Measurements from ENCODE around the gene NAV2. TPM values are rescaled to one million over a fixed set of nuclear protein-coding genes. Genes with fewer than 3 reads are reported as not detected.
A peak's percentile ranks its signal among the peaks of the same experiment; 100 is the strongest.

Gene NAV2
- total RNA-seq, 1 experiment from 2014 or later = 23.3 TPM

DNA sequence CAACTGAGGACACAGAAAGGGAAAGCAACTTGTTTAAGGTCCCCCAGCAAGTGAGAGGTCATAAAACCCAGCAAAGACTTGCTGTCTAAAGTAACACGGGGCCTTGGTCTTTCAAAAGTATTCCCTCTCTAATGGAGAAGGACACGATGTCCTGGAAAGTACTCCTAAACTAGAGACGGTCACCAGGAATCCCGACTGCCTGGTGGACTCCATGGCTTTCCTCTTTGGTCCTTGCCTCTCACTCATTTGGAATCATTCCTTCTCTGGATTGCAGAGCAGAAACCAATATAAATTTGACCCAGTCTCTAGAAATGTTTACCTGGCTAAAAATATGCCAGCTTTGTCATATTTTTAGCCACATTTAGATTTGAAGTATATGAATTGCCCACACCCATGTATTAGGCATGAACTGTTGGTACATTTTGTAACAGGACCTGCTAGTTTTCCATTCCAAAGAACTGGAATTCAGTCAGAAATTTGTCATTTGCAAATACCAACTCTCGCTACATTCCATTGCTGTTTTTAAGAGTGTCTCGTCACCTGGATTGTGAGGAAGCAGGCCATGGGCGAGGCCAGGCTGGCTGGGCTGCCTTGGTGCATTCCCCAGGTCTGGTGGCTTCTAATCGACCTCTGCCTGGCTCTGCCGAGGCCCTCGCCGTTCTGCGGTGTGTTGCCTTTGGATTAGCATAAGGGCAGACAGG is 12.9 kb downstream of the NAV2 start:
- Histone ChIP-seq H3K4me1 (replicated peaks; ENCODE audit: insufficient read depth) (peaks cover 70% of the 10 kb centered on the region), H2AFZ (no peak overlapping the region), H3K9me2 (ENCODE audit: insufficient read depth) (no peaks in the 10 kb centered on the region), H3K27ac (peak overlapping the region; percentile 82), H3F3A (ENCODE audit: insufficient read depth, low read depth) (peaks cover 44% of the 10 kb centered on the region), H4K20me1 (ENCODE audit: insufficient read depth) (no peaks in the 10 kb centered on the region), H3K27me3 (ENCODE audit: insufficient read depth, low read depth) (no peaks in the 10 kb centered on the region), H3K79me2 (ENCODE audit: low read depth) (no peaks in the 10 kb centered on the region; the same call in 1 of the 2 replicates), H3K36me3 (ENCODE audit: low read depth) (no peaks in the 10 kb centered on the region), H3K4me3 (no peak overlapping the region), H3K4me2 (peak overlapping the region; percentile 43), H3K9me3 (ENCODE audit: insufficient read depth, low read depth) (no peaks in the 10 kb centered on the region)
- DNase-seq = peak; percentile 82 to 91
- TF ChIP-seq, protein P1, sequence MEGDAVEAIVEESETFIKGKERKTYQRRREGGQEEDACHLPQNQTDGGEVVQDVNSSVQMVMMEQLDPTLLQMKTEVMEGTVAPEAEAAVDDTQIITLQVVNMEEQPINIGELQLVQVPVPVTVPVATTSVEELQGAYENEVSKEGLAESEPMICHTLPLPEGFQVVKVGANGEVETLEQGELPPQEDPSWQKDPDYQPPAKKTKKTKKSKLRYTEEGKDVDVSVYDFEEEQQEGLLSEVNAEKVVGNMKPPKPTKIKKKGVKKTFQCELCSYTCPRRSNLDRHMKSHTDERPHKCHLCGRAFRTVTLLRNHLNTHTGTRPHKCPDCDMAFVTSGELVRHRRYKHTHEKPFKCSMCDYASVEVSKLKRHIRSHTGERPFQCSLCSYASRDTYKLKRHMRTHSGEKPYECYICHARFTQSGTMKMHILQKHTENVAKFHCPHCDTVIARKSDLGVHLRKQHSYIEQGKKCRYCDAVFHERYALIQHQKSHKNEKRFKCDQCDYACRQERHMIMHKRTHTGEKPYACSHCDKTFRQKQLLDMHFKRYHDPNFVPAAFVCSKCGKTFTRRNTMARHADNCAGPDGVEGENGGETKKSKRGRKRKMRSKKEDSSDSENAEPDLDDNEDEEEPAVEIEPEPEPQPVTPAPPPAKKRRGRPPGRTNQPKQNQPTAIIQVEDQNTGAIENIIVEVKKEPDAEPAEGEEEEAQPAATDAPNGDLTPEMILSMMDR (conservative IDR thresholded peaks at IDR 0.05) = no peak
- no peak for TF ChIP-seq EZH2 (IDR thresholded peaks at IDR 0.05; ENCODE audit: low read depth)
- POLR2A ChIA-PET (ENCODE audit: unreplicated experiment) = interaction anchor here (0.5 kb wide), 1 partner anchor 128 kb away, joined by 5 read pairs; no protein-coding TSS in a partner anchor
- no TSS peak for BruUV-seq (replicated peaks)
- intact Hi-C loops (cut with micrococcal nuclease; ENCODE audit: unreplicated experiment) = no loop called here
- CTCF ChIA-PET = no interaction called here

DNA sequence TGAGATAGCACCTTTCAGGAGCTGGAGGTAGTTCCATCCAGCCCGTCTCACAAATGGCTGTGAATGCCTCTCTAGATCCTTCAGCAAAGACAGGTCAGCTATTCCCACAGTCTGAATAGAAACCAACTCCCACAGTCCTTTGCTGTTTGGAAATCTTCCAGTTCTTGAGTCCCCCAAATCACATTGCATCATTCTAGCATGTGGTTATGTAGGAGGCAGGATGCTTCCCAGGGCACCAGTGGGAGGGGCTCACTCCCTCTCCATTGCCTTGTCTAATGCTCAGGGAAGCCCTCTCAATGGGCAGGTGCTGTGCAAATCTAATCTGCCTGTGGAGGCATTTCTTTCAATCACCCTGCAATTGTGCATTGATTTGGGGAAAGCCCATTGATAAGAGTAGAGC is 14.6 kb downstream of the NAV2 start:
- H3K79me2 ChIP-seq (ENCODE audit: low read depth) = no peaks in the 10 kb centered on the region; the same call in 1 of the 2 replicates
- H3F3A ChIP-seq (ENCODE audit: insufficient read depth, low read depth) = peaks cover 44% of the 10 kb centered on the region
- ChIA-PET CTCF (interaction anchor here (0.6 kb wide), 1 partner anchor 11 kb away, joined by 3 read pairs; no protein-coding TSS in a partner anchor), POLR2A (ENCODE audit: unreplicated experiment) (interaction anchor here (0.5 kb wide), 1 partner anchor 208 kb away, joined by 3 read pairs; no protein-coding TSS in a partner anchor)
- no peaks in the 10 kb centered on the region for H4K20me1 ChIP-seq (ENCODE audit: insufficient read depth)
- H3K9me2 ChIP-seq (ENCODE audit: insufficient read depth) = no peaks in the 10 kb centered on the region
- no peaks in the 10 kb centered on the region for H3K9me3 ChIP-seq (ENCODE audit: insufficient read depth, low read depth)
- H3K36me3 ChIP-seq (ENCODE audit: low read depth) = no peaks in the 10 kb centered on the region
- TF ChIP-seq, protein P1 (conservative IDR thresholded peaks at IDR 0.05) = no peak
- no peak for TF ChIP-seq EZH2 (IDR thresholded peaks at IDR 0.05; ENCODE audit: low read depth)
- no peak overlapping the region for H3K27ac ChIP-seq
- H3K4me3 ChIP-seq = no peak overlapping the region
- no peaks in the 10 kb centered on the region for H3K27me3 ChIP-seq (ENCODE audit: insufficient read depth, low read depth)
- H3K4me1 ChIP-seq (replicated peaks; ENCODE audit: insufficient read depth) = peaks cover 55% of the 10 kb centered on the region
- intact Hi-C loops (cut with micrococcal nuclease; ENCODE audit: unreplicated experiment) = no loop called here
- H2AFZ ChIP-seq = no peak overlapping the region
- no peak overlapping the region for H3K4me2 ChIP-seq
- no TSS peak for BruUV-seq (replicated peaks)
- peak in 1 of 2 experiments; percentile 28 for DNase-seq

DNA sequence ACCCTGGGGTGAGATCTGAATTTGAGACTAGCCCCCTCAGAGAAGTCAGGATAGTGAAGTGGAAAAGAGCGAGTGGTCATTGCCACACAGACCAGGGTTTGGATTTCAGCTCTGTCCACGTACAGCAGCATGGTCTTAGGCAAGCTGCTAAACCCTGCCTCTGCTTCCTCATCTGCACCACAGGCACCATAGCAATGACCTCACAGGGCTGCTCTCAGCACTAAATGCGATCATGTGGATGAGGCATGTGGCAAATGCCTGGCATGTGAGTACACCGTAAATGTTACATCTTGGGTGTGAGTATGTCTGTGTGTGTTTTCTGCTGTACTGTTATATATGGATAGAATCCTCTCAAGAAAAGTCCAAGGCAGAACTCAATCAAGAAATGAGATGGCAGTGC is 15.8 kb downstream of the NAV2 start:
- H4K20me1 ChIP-seq (ENCODE audit: insufficient read depth) = no peaks in the 10 kb centered on the region
- H3F3A ChIP-seq (ENCODE audit: insufficient read depth, low read depth) = peaks cover 36% of the 10 kb centered on the region
- no peaks in the 10 kb centered on the region for H3K27me3 ChIP-seq (ENCODE audit: insufficient read depth, low read depth)
- DNase-seq = no peak
- no peak overlapping the region for H3K4me2 ChIP-seq
- no TSS peak for BruUV-seq (replicated peaks)
- no peak overlapping the region for H3K27ac ChIP-seq
- H2AFZ ChIP-seq = no peak overlapping the region
- intact Hi-C loops (cut with micrococcal nuclease; ENCODE audit: unreplicated experiment) = no loop called here
- H3K4me3 ChIP-seq = no peak overlapping the region
- H3K79me2 ChIP-seq (ENCODE audit: low read depth) = no peaks in the 10 kb centered on the region; the same call in 1 of the 2 replicates
- ChIA-PET CTCF (no interaction called here), POLR2A (ENCODE audit: unreplicated experiment) (no interaction called here)
- no peaks in the 10 kb centered on the region for H3K9me2 ChIP-seq (ENCODE audit: insufficient read depth)
- H3K36me3 ChIP-seq (ENCODE audit: low read depth) = no peaks in the 10 kb centered on the region
- peaks cover 43% of the 10 kb centered on the region for H3K4me1 ChIP-seq (replicated peaks; ENCODE audit: insufficient read depth)
- TF ChIP-seq, protein P1 (conservative IDR thresholded peaks at IDR 0.05) = no peak
- TF ChIP-seq EZH2 (IDR thresholded peaks at IDR 0.05; ENCODE audit: low read depth) = no peak
- H3K9me3 ChIP-seq (ENCODE audit: insufficient read depth, low read depth) = no peaks in the 10 kb centered on the region

Data from PC-9 (cell line).